GM18909 (cell line): ENCODE measurements around the gene SRP72.

Experiments
- ATAC-seq: cut with Tn5 transposase; IDR thresholded peaks from one replicate; pipeline ENCODE4 v1.9.1; 2021; ENCODE audit warnings: mild to moderate bottlenecking; ENCODE audit not compliant: unreplicated experiment, poor library complexity

Gene SRP72

GRCh38 chr4:56540826-56541225 is 73.4 kb downstream of the SRP72 start:
- no peak for ATAC-seq

GRCh38 chr4:56544573-56545131 is 77.2 kb downstream of the SRP72 start:
- ATAC-seq = peak; percentile 99

- no peak for ATAC-seq
Observed at GRCh38 chr4:56550642-56551041, 83.2 kb downstream of the SRP72 start.

GRCh38 chr4:56551516-56551915 is 84.1 kb downstream of the SRP72 start:
- ATAC-seq = no peak

- no peak for ATAC-seq
Observed at GRCh38 chr4:56552273-56552672, 84.9 kb downstream of the SRP72 start.
